ENCODE results near the gene SLC13A4. TPM values are rescaled to one million over a fixed set of nuclear protein-coding genes. Genes with fewer than 3 reads are reported as not detected.

SLC13A4 gene
- total and polyA plus RNA-seq, 2 of the 4 experiments (the other 2 are of a cell fraction), result 0.10 TPM; not detected in 1

DNA sequence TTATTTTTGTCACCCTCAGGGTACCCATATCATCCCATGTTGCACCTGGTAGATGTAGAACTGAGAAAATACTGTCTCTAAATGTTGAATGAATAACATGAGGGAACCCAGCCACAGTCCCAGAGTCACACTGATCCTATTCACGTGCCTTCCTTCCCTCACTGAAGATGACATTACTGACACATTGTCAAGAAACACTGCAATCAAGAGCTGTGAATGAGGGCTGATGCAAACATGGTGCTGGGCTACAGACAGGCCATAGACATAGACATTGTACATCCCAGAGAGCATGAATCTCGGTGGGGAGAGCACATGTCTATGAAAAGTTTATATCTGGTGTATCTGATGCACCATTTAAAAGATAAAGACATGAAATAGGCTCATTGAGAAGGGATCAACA is 9.8 kb downstream of the SLC13A4 start:
- POLR2A ChIA-PET (ENCODE audit: unreplicated experiment), result no interaction called here
- no peak overlapping the region for H3K18ac ChIP-seq (ENCODE audit: low read depth, low read length)
- H3K56ac ChIP-seq (ENCODE audit: extremely low read depth, insufficient read depth, low read length), result no peak overlapping the region
- H4K91ac ChIP-seq (ENCODE audit: insufficient read depth, low read depth, low read length), result no peak overlapping the region
- BruUV-seq (replicated peaks), result no TSS peak
- H3K9me3 ChIP-seq (ENCODE audit: control insufficient read depth, insufficient read depth, low read length), result no peaks in the 10 kb centered on the region
- H3K79me1 ChIP-seq (ENCODE audit: low read depth in 1 of 2, low read length in 2 of 2), result peaks cover 0 to 8% of the 10 kb centered on the region in 2 experiments; a peak in 2 of 4 replicates
- no peak overlapping the region for H3K27ac ChIP-seq (ENCODE audit: insufficient read depth, low read length)
- no peak overlapping the region for H2BK15ac ChIP-seq (ENCODE audit: low read depth, low read length)
- H4K20me1 ChIP-seq (ENCODE audit: insufficient read depth, low read length), result no peaks in the 10 kb centered on the region
- intact Hi-C loops (cut with micrococcal nuclease) (no loop called here), dilution Hi-C loops (cut with HindIII; ENCODE audit: low sequenced_read_pairs, unreplicated experiment) (no loop called here), in situ Hi-C loops (cut with MboI; ENCODE audit: low sequenced_read_pairs) (no loop called here)
- H4K8ac ChIP-seq (ENCODE audit: low read depth in 2 of 2, low read length in 2 of 2), result no peak overlapping the region
- no peak overlapping the region for H2AK5ac ChIP-seq (ENCODE audit: low read depth, low read length)
- ATAC-seq (ENCODE audit: low read depth), result no peak
- no peak overlapping the region for H3K9ac ChIP-seq (ENCODE audit: low read depth, low read length)
- TF ChIP-seq CTCF (conservative IDR thresholded peaks at IDR 0.05; ENCODE audit: low read depth, low read length) (no peak), POLR2A (IDR thresholded peaks at IDR 0.05; ENCODE audit: low read depth, low read length) (no peak)
- H2AK9ac ChIP-seq (replicated peaks; ENCODE audit: low read depth, low read length, poor library complexity), result no peak overlapping the region
- no peak overlapping the region for H2BK120ac ChIP-seq (ENCODE audit: low read depth, low read length)
- peaks cover 13% of the 10 kb centered on the region for H3K4me1 ChIP-seq (ENCODE audit: control insufficient read depth, insufficient read depth, low read length)
- no peak overlapping the region for H3K4me2 ChIP-seq (ENCODE audit: low read depth, low read length)
- H2BK5ac ChIP-seq (ENCODE audit: low read depth, low read length, poor library complexity, severe bottlenecking), result no peak overlapping the region
- H3K9me1 ChIP-seq (ENCODE audit: insufficient read depth, low read length), result peaks cover 12% of the 10 kb centered on the region
- no peaks in the 10 kb centered on the region for H3K27me3 ChIP-seq (ENCODE audit: control insufficient read depth, insufficient read depth, low read length)
- no peak overlapping the region for H3K23ac ChIP-seq (ENCODE audit: low read depth, low read length)
- 80% methylated on average over 1 of the region's 2 CpGs; no CpG with 5 or more reads in 1 of the 2 experiments for WGBS, 2 experiments (ENCODE audit: extremely low coverage in 2 of 2, insufficient read length in 1 of 2)
- no peak overlapping the region for H3K4me3 ChIP-seq (ENCODE audit: insufficient read depth, low read depth, low read length)
- CTCF ChIA-PET, result no interaction called here
- H3K14ac ChIP-seq (replicated peaks; ENCODE audit: low read depth, low read length), result no peak overlapping the region
- H3K36me3 ChIP-seq (ENCODE audit: control insufficient read depth, insufficient read depth, low read length), result no peaks in the 10 kb centered on the region
- no peak overlapping the region for H2BK20ac ChIP-seq (ENCODE audit: low read depth, low read length)
- no peak overlapping the region for H4K5ac ChIP-seq (ENCODE audit: low read depth, low read length)
- H3K4ac ChIP-seq (ENCODE audit: low read depth, low read length), result no peak overlapping the region
- no peak for DNase-seq
- no peak overlapping the region for H2AFZ ChIP-seq (replicated peaks; ENCODE audit: low read length, poor library complexity)

All from IMR-90 (cell line).